A549 (cell line): ENCODE data around the gene GORASP2. TPM values are rescaled to one million over a fixed set of nuclear protein-coding genes. Genes with fewer than 3 reads are reported as not detected.

ENCODE experiments used
- ATAC-seq, 2 experiments: fragments of 200-7000 bp in 1 of 2; fragments of >200 bp in 1 of 2; cut with Nextera tagmentation in 1 of 2; cut with Tn5 transposase in 1 of 2; 3 replicates each; pipeline versions ENCODE4 v1.8.0 to v1.9.1; 2018 to 2020; ENCODE audit warnings: mild to moderate bottlenecking in 1 of 2, moderate library complexity in 1 of 2
- CTCF ChIA-PET: fragments of 300-600 bp; sonication (Branson Sonifier 250); formaldehyde crosslinking; extraction: SDS; loops from one replicate; lab custom pipeline; 2021; ENCODE audit warnings: antibody characterized with exemption, inconsistent platforms; lab: Yijun Ruan, JAX
- POLR2A ChIA-PET: fragments of 350-600 bp; formaldehyde crosslinking; extraction: SDS; loops from one replicate; lab custom pipeline; 2021; ENCODE audit warnings: antibody characterized with exemption, inconsistent platforms; lab: Yijun Ruan, JAX
- DNase-seq, 2 experiments: peaks; one replicate each; pipeline versions ENCODE4 v3.0.0 to v3.0.0-alpha.2; 2011 to 2016; ENCODE audit warnings: low read depth in 1 of 2, low spot score in 1 of 2
- FAIRE-seq: peaks from 2 replicates; lab custom pipeline; 2011; peaks lifted over from hg19 to GRCh38; lab: Jason Lieb, UNC
- H3K27ac ChIP-seq, 2 experiments: fragments of >200 bp; sonication (Bioruptor Twin); formaldehyde crosslinking; 3 replicates each; pipeline ENCODE4 v1.5.1; 2016 to 2017
- H3K4me1 ChIP-seq: fragments of >200 bp; sonication (Bioruptor Twin); formaldehyde crosslinking; 3 replicates; pipeline ENCODE4 v1.6.1; 2016
- H3K4me2 ChIP-seq: fragments of >200 bp; sonication (Bioruptor Twin); formaldehyde crosslinking; 3 replicates; pipeline ENCODE4 v1.6.1; 2016
- H3K4me3 ChIP-seq: fragments of >200 bp; sonication (Bioruptor Twin); formaldehyde crosslinking; 3 replicates; pipeline ENCODE4 v1.5.1; 2016
- H3K9me3 ChIP-seq: fragments of >200 bp; sonication (Bioruptor Twin); formaldehyde crosslinking; 3 replicates; pipeline ENCODE4 v1.6.1; 2016
- CHD2 ChIP-seq: fragments of 150-350 bp; IDR thresholded peaks from 2 replicates; pipeline ENCODE4 v1.6.1; 2014; ENCODE audit warnings: low read length; ENCODE audit not compliant: partially characterized antibody
- CHD4 ChIP-seq: fragments of 200-600 bp; sonication (generic); IDR thresholded peaks from 2 replicates; pipeline ENCODE4 v1.6.1; 2016; ENCODE audit warnings: antibody characterized with exemption, mild to moderate bottlenecking, borderline replicate concordance
- EHMT2 ChIP-seq: fragments of 200-600 bp; sonication (generic); IDR thresholded peaks from 2 replicates; pipeline ENCODE4 v1.6.1; 2016; ENCODE audit warnings: antibody characterized with exemption, low read depth, mild to moderate bottlenecking, moderate library complexity
- EP300 ChIP-seq, 2 experiments: fragments of >200 bp; sonication (Bioruptor Twin); formaldehyde crosslinking; IDR thresholded peaks; 2 replicates in 1 of 2; 3 replicates in 1 of 2; pipeline ENCODE4 v1.6.1; 2016 to 2017
- ESRRA ChIP-seq: fragments of 150-350 bp; IDR thresholded peaks from 2 replicates; pipeline ENCODE4 v1.6.1; 2014; ENCODE audit warnings: mild to moderate bottlenecking, low read length, borderline replicate concordance
- GATA3 ChIP-seq: IDR thresholded peaks from 2 replicates; pipeline ENCODE4 v1.6.1; 2012; ENCODE audit warnings: borderline replicate concordance
- HOXA7 ChIP-seq: fragments of 250-450 bp; sonication (Bioruptor Pico); IDR thresholded peaks from 2 replicates; pipeline ENCODE4 v1.5.0; 2020; ENCODE audit warnings: mild to moderate bottlenecking, moderate library complexity
- HOXB5 ChIP-seq: fragments of 250-450 bp; sonication (Bioruptor Pico); IDR thresholded peaks from 2 replicates; pipeline ENCODE4 v1.5.0; 2020; ENCODE audit warnings: mild to moderate bottlenecking, moderate library complexity
- MAZ ChIP-seq: fragments of 150-350 bp; IDR thresholded peaks from 2 replicates; pipeline ENCODE4 v1.6.1; 2014; ENCODE audit warnings: antibody characterized with exemption, low read depth, low read length, borderline replicate concordance
- PHF8 ChIP-seq: fragments of 200-600 bp; sonication (generic); IDR thresholded peaks from 2 replicates; pipeline ENCODE4 v1.6.1; 2016; ENCODE audit warnings: low read depth, mild to moderate bottlenecking, antibody characterized with exemption, moderate library complexity, borderline replicate concordance
- POLR2A ChIP-seq: IDR thresholded peaks from 2 replicates; pipeline ENCODE4 v1.6.1; 2012; ENCODE audit warnings: mild to moderate bottlenecking, low read length
- POLR2AphosphoS2 ChIP-seq: conservative IDR thresholded peaks from 2 replicates; pipeline ENCODE4 v1.6.1; 2012; ENCODE audit warnings: low read length, improper control_type of control experiment, inconsistent platforms
- RARB ChIP-seq: fragments of 250-450 bp; sonication (Bioruptor Pico); IDR thresholded peaks from 2 replicates; pipeline ENCODE4 v1.8.0; 2021; ENCODE audit warnings: mild to moderate bottlenecking, moderate library complexity
- RNF2 ChIP-seq: fragments of 200-600 bp; sonication (generic); IDR thresholded peaks from 2 replicates; pipeline ENCODE4 v1.6.1; 2016; ENCODE audit warnings: low read depth, mild to moderate bottlenecking, antibody characterized with exemption, moderate library complexity, borderline replicate concordance
- SREBF2 ChIP-seq: fragments of 450-650 bp; IDR thresholded peaks from 2 replicates; pipeline ENCODE4 v1.6.1; 2014; ENCODE audit warnings: mild to moderate bottlenecking, moderate library complexity
- ZC3H11A ChIP-seq: fragments of 450-650 bp; IDR thresholded peaks from 2 replicates; pipeline ENCODE4 v1.6.1; 2014; ENCODE audit warnings: antibody characterized with exemption, mild to moderate bottlenecking
- ZFP36 ChIP-seq: fragments of 450-650 bp; IDR thresholded peaks from 2 replicates; pipeline ENCODE4 v1.6.1; 2014; ENCODE audit warnings: borderline replicate concordance; ENCODE audit not compliant: partially characterized antibody
- polyA plus RNA-seq, 4 experiments: library from polyadenylated mRNA; depleted of rRNA in 3 of 4; stranded (reverse); fragments of >200 nt; fragmentation: RNase III in 1 of 4; extraction: RNeasy Plus Mini Kit Qiagen cat#74134 plus additional on column Dnase treatment in 1 of 4; gene quantifications; 2 replicates in 3 of 4; 3 replicates in 1 of 4; pipeline ENCODE4 v1.2.3, GENCODE V29; 2011 to 2017
- TF ChIP-seq, protein P1 (sequence below): fragments of 200-600 bp; sonication (generic); IDR thresholded peaks from 2 replicates; pipeline ENCODE4 v1.6.1; 2016; ENCODE audit warnings: antibody characterized with exemption, mild to moderate bottlenecking, moderate library complexity
- TF ChIP-seq, protein P2 (sequence below): fragments of >200 bp; sonication (Bioruptor Twin); formaldehyde crosslinking; IDR thresholded peaks from 3 replicates; pipeline ENCODE4 v1.6.1; 2016
- TF ChIP-seq, protein P3 (sequence below): fragments of 250-450 bp; sonication (Bioruptor Pico); IDR thresholded peaks from 2 replicates; pipeline ENCODE4 v1.5.0; 2020; ENCODE audit warnings: low read depth, mild to moderate bottlenecking, moderate library complexity

The GORASP2 gene
- polyA plus RNA-seq, 2 of the 4 experiments (the other 2 are of a cell fraction), result 90.5 to 179 TPM

GRCh38 chr2:170932166-170932565 is 3.1 kb downstream of the GORASP2 start (continued):
- TF ChIP-seq, protein P1, sequence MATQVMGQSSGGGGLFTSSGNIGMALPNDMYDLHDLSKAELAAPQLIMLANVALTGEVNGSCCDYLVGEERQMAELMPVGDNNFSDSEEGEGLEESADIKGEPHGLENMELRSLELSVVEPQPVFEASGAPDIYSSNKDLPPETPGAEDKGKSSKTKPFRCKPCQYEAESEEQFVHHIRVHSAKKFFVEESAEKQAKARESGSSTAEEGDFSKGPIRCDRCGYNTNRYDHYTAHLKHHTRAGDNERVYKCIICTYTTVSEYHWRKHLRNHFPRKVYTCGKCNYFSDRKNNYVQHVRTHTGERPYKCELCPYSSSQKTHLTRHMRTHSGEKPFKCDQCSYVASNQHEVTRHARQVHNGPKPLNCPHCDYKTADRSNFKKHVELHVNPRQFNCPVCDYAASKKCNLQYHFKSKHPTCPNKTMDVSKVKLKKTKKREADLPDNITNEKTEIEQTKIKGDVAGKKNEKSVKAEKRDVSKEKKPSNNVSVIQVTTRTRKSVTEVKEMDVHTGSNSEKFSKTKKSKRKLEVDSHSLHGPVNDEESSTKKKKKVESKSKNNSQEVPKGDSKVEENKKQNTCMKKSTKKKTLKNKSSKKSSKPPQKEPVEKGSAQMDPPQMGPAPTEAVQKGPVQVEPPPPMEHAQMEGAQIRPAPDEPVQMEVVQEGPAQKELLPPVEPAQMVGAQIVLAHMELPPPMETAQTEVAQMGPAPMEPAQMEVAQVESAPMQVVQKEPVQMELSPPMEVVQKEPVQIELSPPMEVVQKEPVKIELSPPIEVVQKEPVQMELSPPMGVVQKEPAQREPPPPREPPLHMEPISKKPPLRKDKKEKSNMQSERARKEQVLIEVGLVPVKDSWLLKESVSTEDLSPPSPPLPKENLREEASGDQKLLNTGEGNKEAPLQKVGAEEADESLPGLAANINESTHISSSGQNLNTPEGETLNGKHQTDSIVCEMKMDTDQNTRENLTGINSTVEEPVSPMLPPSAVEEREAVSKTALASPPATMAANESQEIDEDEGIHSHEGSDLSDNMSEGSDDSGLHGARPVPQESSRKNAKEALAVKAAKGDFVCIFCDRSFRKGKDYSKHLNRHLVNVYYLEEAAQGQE, result no peak
- TF ChIP-seq POLR2A, result no peak
- no peak for TF ChIP-seq GATA3
- no peak for TF ChIP-seq SREBF2
- no peak for TF ChIP-seq CHD4
- no peak for TF ChIP-seq ZFP36
- TF ChIP-seq ZC3H11A, result no peak
- no peak for TF ChIP-seq RARB (CRISPR knock-in tag)
- TF ChIP-seq, all 56 proteins: peak for 0

DNA sequence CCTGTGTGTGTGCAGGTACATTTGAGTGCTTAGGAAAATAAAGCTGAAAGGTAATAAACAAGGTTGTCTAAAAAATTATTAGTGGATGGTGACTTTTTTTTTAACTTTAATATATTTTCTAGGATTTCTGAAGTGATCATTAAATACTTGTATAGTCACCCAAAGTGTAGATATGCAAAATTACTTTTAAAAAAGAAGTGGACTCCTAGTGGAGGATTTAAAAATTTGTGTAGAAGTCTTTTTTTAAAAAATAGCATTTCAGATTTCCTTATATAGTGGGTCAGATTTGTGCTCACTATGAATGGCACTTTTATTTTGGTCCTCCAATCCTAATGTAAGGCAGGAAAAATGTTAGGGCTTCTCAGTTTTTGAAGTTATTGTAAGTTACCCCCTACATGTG is 3.9 kb downstream of the GORASP2 start:
- Histone ChIP-seq H3K9me3 (no peaks in the 10 kb centered on the region), H3K27ac (no peak overlapping the region), H3K4me2 (no peak overlapping the region), H3K4me1 (peaks cover 13% of the 10 kb centered on the region), H3K4me3 (no peak overlapping the region)
- DNase-seq, result no peak
- no peak for ATAC-seq
- CTCF ChIA-PET, result interaction anchor here (1.2 kb wide), 1 partner anchor 11 kb away, joined by 3 read pairs; no protein-coding TSS in a partner anchor
- FAIRE-seq, result no peak
- TF ChIP-seq PHF8, result no peak
- TF ChIP-seq GATA3, result no peak
- TF ChIP-seq ESRRA, result no peak
- TF ChIP-seq EHMT2, result no peak
- TF ChIP-seq, protein P2, sequence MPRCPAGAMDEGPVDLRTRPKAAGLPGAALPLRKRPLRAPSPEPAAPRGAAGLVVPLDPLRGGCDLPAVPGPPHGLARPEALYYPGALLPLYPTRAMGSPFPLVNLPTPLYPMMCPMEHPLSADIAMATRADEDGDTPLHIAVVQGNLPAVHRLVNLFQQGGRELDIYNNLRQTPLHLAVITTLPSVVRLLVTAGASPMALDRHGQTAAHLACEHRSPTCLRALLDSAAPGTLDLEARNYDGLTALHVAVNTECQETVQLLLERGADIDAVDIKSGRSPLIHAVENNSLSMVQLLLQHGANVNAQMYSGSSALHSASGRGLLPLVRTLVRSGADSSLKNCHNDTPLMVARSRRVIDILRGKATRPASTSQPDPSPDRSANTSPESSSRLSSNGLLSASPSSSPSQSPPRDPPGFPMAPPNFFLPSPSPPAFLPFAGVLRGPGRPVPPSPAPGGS, result no peak
- no peak for TF ChIP-seq CHD4
- no peak for TF ChIP-seq POLR2A
- no peak for TF ChIP-seq HOXB5
- no peak for TF ChIP-seq CHD2
- TF ChIP-seq, protein P3, sequence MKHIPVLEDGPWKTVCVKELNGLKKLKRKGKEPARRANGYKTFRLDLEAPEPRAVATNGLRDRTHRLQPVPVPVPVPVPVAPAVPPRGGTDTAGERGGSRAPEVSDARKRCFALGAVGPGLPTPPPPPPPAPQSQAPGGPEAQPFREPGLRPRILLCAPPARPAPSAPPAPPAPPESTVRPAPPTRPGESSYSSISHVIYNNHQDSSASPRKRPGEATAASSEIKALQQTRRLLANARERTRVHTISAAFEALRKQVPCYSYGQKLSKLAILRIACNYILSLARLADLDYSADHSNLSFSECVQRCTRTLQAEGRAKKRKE (CRISPR knock-in tag), result no peak
- no peak for TF ChIP-seq EP300 (IDR thresholded peaks at IDR 0.05)
- TF ChIP-seq POLR2AphosphoS2, result no peak
- TF ChIP-seq HOXA7, result no peak
- TF ChIP-seq RNF2, result no peak
- no peak for TF ChIP-seq MAZ
- TF ChIP-seq, protein P1, result no peak
- POLR2A ChIA-PET, result no interaction called here
